GM21360 (cell line): Measurements from ENCODE around the gene ZNF775.

Source experiments
- ATAC-seq: cut with Tn5 transposase; IDR thresholded peaks from one replicate; pipeline ENCODE4 v1.9.1; 2021; ENCODE audit warnings: mild to moderate bottlenecking, moderate library complexity; ENCODE audit not compliant: unreplicated experiment

Gene ZNF775

DNA sequence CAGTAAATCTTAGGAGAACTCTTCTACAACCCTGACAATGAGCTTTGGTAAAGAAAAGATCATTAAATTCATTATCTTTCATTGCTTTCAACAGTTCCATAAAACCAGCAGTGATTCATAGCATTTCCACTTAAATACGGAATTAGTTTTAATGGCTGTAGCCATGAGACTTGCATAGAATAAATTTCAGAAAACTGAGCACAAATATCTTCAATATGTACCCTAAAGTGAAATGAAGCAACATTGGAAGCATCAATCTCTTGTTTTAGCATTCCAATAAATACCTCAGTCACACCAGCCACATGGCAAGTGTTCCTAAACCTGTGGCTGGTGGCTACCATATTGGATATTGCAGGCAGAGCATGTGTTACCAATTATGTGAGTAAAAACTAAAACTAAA, 34.1 kb upstream of the ZNF775 start:
- ATAC-seq, result no peak

DNA sequence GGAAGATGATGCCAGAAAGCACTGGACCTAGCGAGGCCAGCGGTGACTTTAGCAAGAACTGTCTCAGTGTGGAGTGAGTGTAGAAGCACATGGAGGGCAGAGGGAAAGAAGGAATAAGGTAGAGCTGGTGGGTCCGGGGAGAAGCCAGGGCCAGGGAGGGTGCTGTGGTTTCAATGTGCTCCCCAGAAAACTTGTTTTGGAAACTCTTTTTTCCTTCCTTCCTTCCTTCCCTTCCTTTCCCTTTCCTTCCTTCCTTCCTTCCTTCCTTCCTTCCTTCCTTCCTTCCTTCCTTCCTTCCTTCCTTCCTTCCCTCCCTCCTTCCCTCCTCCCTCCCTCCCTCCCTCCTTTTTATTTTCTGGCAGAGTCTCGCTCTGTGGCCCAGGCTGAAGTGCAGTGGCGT, 32.2 kb upstream of the ZNF775 start:
- ATAC-seq, result no peak

DNA sequence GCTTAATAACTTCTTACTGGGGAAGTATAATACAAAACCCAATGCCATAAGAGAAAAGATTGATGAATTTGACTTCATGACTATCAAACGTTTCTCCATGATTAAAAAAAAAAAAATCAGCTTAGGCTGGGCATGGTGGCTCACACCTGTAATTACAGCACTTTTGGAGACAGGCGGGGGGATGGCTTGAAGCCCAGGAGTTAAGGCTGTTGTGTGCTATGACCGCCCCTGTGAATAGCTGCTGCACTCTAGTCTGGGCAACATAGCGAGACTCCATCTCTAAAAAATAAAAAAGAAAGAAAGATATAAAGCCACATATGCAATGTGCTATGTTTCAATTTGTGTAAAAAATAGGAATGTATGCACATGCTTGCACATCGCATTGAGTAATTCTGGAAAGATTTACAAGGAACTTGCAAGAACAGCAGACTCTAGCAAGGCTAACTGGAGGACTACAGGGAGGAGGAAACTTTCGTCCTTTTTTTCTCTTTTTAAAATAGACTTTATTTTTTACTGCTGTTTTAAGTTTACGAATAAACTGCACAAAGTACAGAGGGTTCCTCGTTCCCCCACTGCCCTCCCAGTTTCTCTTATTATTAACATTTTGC, 27.4 kb upstream of the ZNF775 start:
- ATAC-seq, result no peak

DNA sequence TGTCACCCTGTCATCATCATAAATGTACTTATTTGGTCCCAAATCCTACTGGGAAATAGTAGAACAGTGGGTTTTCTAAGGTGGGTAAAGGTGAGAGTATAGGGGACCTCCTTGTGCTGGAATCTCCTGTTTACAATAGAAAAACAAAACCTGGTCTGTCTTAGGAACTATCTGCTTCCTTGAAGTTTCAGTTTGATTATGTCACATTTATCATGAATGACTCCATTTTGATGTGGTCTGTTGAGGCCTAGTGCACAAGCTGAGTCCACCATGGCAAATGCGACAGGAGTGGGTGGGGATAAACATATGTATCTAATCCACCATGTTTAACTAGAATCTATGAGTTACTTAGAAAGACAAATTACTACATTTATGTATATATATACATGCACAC, 23.5 kb upstream of the ZNF775 start:
- ATAC-seq, result no peak

DNA sequence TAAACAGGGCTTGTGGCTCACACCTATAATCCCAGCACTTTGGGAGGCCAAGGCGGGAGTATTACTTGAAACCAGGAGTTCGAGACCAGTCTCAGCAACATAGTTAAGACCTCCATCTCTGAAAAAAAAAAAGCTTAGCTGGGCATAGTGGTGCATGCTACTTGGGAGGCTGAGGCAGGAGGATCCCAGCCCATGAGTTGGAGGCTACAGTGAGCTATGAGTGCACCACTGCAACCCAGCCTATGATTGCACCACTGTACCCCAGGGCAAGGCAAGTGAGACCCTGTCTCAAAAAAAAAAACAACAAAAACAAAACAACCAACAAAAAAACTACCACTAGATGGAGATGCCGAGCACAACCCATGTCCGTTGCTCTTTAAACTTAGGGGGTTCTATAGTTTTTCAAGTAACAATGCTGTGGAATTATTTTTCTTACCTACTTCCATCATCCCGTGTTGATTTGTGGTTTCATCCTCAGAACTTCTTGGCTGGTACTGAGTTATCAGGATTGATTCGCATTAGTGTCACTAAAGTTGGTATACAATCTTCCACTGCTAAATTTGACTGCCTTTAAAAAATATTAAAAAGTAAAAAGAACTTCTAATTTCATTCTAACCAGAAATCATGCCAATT, 22.7 kb upstream of the ZNF775 start:
- ATAC-seq, result no peak

DNA sequence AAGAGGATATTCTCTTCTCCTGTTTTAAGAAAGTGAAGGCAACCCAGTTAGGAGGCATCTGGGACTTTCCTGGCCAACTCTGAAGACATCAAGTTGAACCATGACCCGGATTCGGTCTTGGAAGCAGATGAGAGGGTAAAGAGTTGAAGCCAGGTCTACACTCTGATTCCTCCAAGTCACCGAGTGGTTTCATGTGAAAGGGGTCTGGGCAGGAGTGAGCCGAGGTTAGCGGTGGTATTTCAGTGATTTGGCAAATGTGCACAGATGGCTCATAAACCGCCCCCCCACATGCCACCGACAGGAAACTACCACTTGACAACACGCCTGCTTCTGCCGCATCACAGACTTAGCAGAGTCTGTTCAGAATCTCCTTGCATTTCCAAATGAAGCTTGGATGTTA, 21.9 kb upstream of the ZNF775 start:
- peak; percentile 52 for ATAC-seq

DNA sequence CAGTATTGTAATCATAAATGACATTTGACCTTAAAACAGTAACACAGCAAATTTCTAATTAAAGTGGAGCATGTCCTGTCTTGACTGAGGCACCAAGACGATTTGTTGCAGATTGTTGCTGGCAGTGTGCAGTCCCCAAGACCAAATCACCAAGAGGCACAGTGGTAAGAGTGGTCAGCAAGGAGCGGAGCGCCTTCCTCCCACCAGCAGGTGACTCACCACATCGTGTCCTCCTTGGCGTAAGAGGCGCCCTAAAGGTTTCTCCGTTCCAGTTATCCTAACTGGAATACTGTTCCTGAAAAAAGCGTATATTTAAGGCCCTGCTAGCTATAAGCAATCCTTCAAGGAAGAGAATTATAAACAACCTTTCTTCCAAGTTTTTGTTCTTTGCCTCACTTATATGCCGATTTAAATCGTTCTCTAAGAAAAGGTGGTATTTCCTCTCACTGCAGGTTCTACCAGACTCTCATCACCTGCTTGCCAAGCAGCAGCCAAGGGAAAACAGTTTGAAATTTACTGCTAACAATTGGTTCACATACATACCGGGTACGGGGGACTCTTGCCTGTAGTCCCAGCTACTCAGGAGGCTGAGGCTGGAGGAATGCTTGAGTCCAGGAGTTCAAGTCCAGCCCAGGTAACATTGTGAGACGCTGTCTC, 21.2 kb upstream of the ZNF775 start:
- ATAC-seq, result peak; percentile 2

DNA sequence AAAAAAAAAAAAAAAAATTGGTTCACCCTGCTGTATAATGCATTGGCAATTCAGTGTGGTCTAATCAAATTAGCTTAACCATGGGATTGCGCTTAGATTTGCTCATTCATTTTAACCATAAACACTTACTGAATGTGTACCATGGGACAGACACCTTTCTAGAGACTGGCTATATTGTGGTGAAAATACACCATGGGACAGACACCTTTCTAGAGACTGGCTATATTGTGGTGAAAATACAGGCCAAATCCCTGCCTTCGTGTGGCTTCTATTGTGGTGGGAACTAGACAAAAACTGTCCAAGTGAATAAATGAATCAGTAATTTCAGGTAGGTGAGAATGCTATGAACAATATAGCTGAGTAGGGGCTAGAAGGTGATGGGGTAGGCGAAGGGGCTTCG, 20.7 kb upstream of the ZNF775 start:
- ATAC-seq, result no peak

DNA sequence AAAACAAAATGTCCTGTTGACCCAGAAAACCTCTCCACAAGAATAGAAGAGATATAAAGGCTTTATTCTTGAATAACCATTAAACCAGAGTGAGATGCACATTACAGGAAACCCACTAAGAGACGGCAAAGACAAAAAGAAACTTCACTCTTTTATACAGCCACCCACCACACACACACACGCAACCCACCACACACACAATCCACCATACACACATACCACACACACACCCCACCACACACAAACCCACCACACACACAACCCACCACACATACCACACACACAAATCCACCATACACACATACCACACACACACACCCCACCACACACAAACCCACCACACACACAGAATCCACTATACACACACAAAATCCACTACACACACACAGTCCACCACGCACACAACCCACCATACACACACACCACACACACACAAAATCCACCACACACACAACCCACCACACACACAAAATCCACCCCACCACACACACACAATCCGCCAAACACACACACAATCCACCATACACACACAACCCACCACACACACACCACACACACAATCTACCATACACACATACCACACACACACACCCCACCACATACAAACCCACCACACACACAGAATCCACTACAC, 20.0 kb upstream of the ZNF775 start:
- ATAC-seq, result no peak

DNA sequence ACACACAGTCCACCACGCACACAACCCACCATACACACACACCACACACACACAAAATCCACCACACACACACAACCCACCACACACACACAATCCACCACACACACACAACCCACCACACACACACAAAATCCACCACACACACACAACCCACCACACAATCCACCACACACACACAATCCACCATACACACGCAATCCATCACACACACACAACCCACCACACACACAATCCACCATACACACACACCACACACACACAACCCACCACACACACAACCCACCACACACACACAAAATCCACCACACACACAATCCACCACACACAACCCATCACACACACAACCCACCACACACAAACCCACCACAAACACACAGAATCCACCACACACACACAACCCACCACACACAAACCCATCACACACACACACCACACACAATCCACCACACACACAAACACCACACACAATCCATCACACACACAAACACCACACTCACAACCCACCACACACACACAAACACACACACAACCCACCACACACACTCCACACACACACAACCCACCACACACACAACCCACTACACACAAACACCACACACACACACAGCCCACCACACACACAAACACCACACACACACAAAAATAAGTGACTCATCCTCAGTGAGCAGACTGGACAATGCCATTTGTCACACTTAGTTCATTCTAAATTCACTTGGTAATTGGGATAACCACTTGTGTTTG, 19.3 kb upstream of the ZNF775 start:
- no peak for ATAC-seq

DNA sequence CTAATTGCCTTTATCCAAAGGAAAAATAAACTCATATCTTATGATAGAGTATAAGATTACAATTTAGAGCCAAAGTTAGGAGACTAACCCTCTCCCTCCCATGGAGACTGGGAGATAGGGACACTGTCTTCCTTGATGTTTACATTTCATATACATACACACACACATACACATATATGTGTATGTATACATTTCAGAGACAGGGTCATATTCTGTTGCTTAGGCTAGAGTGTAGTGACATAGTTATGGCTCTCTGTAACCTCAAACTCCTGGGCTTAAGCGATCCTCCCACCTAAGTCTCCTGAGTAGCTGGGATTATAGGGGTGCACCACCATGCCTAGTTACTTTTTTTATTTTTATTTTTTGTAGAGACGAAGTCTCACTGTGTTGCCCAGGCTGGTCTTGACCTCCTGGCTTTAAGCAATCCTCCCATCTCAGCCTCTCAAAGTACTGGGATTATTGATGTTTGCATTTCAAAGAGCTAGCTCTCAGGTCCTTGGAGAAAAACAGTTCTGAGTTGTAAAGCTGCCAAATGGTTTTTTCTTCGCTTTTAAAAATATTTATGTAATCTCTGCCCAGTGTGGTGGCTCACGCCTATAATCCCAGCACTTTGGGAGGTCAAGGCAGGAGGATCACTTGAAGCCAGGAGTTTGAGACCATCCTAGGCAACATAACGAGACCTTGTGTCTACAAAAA, 18.6 kb upstream of the ZNF775 start:
- ATAC-seq, result no peak

DNA sequence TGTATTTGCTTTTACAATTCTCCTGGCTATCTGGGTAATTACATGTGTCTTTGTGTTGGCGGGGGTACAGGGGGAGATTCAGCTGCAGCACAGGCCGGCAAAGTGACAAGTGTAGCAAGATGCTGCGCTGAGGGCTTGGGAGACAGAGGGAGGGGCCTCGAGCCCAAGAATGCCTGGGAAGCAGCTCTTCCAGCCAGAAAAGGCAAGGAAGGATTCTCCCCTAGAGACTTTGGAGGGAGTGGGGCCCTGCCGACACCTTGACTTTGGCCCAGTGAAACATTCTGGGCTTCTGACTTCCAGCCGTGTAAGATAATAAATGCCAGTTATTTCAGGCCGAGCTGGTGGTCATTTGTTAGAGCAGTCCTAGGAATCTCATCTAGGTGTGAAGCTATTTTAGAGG, 17.7 kb upstream of the ZNF775 start:
- no peak for ATAC-seq

DNA sequence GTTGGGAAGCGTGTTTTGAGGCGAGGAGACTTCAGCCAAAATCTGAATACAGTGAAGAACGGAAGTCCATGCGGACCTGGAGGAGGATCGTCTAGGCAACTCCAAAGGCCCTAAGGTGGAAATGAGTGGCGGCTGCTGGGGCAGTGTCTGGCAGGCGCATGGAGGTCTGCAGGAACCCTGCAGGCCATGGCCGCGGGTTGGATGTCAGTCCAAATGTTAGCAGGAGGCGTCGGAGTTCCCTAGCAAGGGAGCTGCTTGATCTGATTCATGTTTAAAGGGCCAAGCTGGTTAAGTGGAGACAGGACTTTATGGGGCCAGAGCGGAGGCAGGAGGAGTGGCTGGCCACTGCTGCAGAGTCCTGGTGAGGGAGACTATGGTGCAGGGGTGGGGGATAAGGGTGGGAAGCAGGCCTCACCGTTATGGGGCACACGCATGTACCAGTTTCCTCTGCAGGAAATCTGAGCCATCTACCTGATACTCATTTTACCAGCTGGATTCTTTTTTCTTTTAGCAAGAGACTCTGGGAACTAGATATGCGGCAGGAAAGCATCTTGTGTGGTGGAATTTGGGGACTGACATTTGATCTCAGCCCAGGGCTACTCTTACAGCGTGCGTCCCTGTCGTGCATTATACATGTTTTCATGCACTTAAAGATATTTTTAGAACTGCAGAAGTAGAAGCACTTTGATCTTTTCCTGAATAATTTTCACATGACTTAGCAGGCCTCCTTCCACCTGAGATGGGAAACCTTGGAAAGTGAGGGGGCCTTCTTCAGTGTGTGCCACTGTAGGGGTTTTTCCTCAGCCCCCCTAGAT, 17.1 kb upstream of the ZNF775 start:
- ATAC-seq, result no peak

DNA sequence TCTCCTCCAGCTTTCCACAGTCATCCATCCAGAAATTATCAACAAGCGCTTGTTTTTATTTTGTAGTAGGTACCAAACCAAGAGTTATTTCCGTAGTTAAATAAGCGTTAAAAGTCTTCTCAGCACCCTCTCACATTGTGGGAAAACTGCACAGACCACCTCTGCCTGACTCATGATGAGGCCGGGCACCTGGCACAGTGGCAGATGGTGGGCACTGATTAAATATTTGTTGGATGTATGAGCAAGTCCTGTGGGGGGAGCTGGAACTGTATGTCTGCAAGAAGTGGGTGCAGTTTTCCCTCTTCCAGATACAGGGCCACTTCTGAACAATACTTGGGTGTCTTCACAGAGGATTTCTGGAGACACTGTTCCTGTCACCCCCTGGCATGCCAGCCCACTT, 15.8 kb upstream of the ZNF775 start:
- ATAC-seq, result no peak

DNA sequence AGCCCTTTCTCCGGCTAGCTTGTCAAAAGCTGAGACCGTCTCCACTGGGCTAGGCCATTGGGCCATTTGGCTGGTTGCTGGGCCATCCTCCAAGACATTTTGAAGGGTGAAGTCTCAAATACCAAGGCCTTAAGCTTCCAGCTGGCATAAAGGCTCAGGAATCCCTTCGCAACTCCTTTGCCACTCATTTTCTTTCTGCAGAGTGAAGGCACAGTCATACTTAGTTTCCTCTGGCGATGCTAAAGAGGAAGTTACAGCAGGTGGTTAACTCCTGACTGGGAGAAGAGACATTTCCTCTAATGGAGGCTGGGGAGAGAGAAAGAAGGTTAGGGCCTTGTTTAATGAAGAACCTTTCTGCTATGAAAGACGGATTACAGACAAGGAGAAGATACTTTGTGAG, 15.3 kb upstream of the ZNF775 start:
- ATAC-seq, result no peak

DNA sequence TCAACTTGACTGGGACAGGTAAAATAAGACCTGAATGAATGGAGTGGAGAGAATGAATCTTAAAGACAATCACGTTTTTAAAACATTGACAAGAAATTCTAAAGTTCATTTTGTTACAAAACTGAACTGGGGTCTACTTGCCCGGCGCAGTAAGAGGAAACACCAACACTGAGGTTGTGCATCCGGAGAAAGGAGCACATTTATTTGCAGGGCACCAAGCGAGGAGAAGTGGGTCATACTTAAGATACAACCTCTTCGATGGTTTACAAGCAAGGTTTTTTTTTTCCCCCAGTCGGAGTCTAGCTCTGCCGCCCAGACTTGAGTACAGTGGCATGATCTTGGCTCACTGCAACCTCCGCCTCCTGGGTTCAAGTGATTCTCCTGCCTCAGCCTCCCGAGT, 13.9 kb upstream of the ZNF775 start:
- ATAC-seq, result no peak

DNA sequence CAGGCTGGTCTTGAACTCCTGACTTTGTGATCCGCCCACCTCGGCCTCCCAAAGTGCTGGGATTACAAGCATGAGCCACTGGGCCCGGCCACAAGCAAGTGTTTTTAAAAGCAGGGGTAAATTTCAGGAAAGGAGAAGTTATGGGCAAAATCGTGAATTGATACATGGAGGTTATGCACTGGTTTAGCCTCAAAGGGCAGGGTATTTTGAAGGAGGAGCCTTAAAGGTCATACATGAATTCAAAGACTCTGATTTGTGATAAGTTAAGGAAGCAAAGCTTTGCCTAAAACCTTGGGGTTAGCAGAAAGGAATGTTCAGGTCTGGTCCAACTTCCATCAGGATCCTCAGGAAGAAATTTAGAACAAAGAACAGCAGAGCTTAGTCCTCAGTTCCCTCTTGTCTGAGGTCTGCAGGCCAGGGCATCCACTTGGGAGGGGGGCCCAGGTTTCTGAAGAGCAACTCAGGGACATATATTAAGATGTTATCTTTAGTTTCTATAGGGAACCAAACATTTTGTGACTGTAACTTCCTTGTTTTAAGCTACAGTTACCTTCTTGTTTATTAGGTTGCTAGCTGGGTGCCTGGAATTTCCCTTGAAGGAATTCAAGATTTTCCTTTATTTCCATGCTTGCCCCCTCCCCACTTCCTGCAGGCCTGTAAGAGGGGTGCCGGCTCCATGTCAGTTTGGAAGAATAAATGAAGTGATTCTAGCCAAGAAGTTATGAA, 13.3 kb upstream of the ZNF775 start:
- ATAC-seq, result no peak

DNA sequence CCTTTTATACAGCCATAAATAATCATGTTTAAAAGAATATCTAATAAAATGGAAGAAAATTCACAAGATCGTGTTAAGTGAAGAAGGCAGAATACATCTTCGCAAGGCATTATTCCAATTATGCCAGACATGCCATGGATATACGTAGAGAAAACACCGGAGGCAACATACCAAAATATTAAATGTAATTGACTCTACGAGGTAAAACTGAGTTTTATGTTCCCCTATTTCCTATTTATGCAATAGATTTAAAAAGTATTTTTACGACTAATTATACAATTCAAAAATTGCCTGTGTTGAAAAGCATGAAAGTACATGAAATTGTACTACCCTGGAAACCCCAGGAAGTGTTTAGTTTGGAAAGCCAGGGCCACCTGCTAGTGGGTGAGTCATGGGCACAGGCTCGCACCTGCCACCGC, 11.4 kb upstream of the ZNF775 start:
- ATAC-seq, result peak; percentile 26
